Fibroblast of skin of right quadriceps (primary cell): Measurements from ENCODE around the gene CRIM1.

ENCODE experiments used
- DNase-seq: peaks from one replicate; pipeline ENCODE4 v3.0.0-alpha.2; 2013

Gene CRIM1

GRCh38 chr2:36396878-36397539, 41.4 kb downstream of the CRIM1 start:
- no peak for DNase-seq

GRCh38 chr2:36397728-36398413, 42.3 kb downstream of the CRIM1 start:
- DNase-seq, result no peak

- no peak for DNase-seq
These were observed 43.5 kb downstream of the CRIM1 start for GRCh38 chr2:36399050-36399449.

GRCh38 chr2:36403675-36404230, 48.2 kb downstream of the CRIM1 start:
- peak; percentile 94 for DNase-seq

GRCh38 chr2:36404318-36404717, 48.7 kb downstream of the CRIM1 start:
- DNase-seq, result peak; percentile 45

GRCh38 chr2:36404754-36405153, 49.2 kb downstream of the CRIM1 start:
- DNase-seq, result no peak

- no peak for DNase-seq
These were observed 49.6 kb downstream of the CRIM1 start for GRCh38 chr2:36405183-36405582.

- DNase-seq, result no peak
These were observed 50.7 kb downstream of the CRIM1 start for GRCh38 chr2:36406296-36406695.

GRCh38 chr2:36407413-36407812, 51.8 kb downstream of the CRIM1 start:
- DNase-seq, result no peak

- DNase-seq, result no peak
These were observed 52.7 kb downstream of the CRIM1 start for GRCh38 chr2:36408198-36408703.

- no peak for DNase-seq
These were observed 53.8 kb downstream of the CRIM1 start for GRCh38 chr2:36409335-36409734.

- DNase-seq, result no peak
These were observed 54.4 kb downstream of the CRIM1 start for GRCh38 chr2:36409935-36410334.

- DNase-seq, result no peak
These were observed 55.1 kb downstream of the CRIM1 start for GRCh38 chr2:36410681-36411080.

GRCh38 chr2:36411962-36412444, 56.4 kb downstream of the CRIM1 start:
- no peak for DNase-seq

GRCh38 chr2:36413218-36413617, 57.6 kb downstream of the CRIM1 start:
- peak; percentile 62 for DNase-seq

- DNase-seq, result no peak
These were observed 58.7 kb downstream of the CRIM1 start for GRCh38 chr2:36414307-36414706.

- no peak for DNase-seq
These were observed 59.9 kb downstream of the CRIM1 start for GRCh38 chr2:36415381-36416022.

GRCh38 chr2:36416370-36417165, 61.0 kb downstream of the CRIM1 start:
- DNase-seq, result no peak

- DNase-seq, result no peak
These were observed 65.1 kb downstream of the CRIM1 start for GRCh38 chr2:36420569-36421181.

GRCh38 chr2:36421379-36421778, 65.8 kb downstream of the CRIM1 start:
- no peak for DNase-seq

- DNase-seq, result no peak
These were observed 67.6 kb downstream of the CRIM1 start for GRCh38 chr2:36423172-36423571.

GRCh38 chr2:36423619-36424120, 68.1 kb downstream of the CRIM1 start:
- DNase-seq, result no peak
